HG03103 (cell line): Measurements from ENCODE around the gene CBFA2T2.
"Not testable (repeated sequence)": the region's sequence is repeated elsewhere in the genome, so short reads cannot be mapped to it uniquely, and the experiment has no call there.

Experiments used
- ATAC-seq: cut with Tn5 transposase; IDR thresholded peaks from one replicate; pipeline ENCODE4 v1.9.1; 2021; ENCODE audit warnings: low read depth; ENCODE audit not compliant: unreplicated experiment

CBFA2T2 gene

DNA sequence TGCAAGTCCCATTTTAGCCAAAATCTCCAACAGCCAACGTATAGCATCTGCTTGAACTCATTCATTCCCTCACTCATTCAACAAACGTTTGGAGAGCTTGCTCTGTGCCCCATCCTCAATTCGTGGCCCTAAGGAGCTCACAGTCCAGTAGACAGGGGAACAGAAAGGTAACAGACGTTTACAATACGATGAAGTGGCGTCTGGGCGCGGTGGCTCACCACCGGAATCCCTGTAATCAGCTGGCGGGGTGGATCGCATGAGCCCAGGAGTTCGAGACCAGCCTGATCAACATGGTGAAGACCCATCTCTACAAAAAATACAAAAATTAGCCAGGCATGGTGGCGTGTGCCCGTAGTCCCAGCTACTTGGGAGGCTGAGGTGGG lies 197.1 kb downstream of the CBFA2T2 start:
- ATAC-seq = no peak

GRCh38 chr20:33687370-33687915 lies 197.5 kb downstream of the CBFA2T2 start:
- no peak for ATAC-seq

- ATAC-seq = no peak
Measured at GRCh38 chr20:33687993-33688937, 198.4 kb downstream of the CBFA2T2 start.

- no peak for ATAC-seq
Measured at GRCh38 chr20:33688938-33689424, 199.1 kb downstream of the CBFA2T2 start.

GRCh38 chr20:33689493-33689892 lies 199.6 kb downstream of the CBFA2T2 start:
- ATAC-seq = no peak

DNA sequence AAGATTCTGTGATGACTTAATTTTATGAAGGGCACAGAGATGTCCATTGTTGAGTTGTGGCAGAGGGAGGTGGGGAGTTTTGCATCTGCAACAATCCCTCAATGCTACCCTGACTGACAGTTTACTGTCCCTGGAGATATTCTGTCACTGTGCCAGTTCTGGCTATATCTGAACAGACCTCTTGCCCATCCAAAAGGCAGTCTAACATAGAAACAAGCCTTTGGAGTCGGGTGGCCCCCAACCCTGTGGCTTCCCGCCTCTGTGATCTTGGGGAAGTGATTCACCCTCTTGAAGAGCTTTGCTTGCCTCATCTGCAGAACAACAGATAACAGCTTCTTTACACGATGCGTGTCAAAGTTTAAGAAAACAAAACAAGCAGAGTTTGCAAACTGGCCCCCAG lies 200.1 kb downstream of the CBFA2T2 start:
- ATAC-seq = no peak

DNA sequence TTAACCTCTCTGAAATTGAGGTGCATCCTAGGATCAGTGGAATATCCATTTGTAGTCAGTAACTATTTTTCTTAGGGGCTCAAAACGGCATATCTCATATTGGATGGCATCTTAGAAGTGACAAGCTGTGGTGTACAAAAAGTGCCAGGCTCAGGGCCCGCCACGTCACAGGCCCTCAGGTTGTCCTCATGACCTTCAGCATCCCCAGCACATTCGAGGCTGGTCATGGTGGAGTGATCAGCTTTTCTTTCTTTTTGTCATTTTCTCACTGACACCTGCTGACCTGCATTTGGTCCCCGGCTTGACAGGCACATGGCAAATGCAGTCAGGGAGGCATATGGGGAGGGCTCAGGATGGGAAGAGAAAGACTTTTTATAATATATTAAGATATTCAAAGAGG lies 203.4 kb downstream of the CBFA2T2 start:
- ATAC-seq = no peak

DNA sequence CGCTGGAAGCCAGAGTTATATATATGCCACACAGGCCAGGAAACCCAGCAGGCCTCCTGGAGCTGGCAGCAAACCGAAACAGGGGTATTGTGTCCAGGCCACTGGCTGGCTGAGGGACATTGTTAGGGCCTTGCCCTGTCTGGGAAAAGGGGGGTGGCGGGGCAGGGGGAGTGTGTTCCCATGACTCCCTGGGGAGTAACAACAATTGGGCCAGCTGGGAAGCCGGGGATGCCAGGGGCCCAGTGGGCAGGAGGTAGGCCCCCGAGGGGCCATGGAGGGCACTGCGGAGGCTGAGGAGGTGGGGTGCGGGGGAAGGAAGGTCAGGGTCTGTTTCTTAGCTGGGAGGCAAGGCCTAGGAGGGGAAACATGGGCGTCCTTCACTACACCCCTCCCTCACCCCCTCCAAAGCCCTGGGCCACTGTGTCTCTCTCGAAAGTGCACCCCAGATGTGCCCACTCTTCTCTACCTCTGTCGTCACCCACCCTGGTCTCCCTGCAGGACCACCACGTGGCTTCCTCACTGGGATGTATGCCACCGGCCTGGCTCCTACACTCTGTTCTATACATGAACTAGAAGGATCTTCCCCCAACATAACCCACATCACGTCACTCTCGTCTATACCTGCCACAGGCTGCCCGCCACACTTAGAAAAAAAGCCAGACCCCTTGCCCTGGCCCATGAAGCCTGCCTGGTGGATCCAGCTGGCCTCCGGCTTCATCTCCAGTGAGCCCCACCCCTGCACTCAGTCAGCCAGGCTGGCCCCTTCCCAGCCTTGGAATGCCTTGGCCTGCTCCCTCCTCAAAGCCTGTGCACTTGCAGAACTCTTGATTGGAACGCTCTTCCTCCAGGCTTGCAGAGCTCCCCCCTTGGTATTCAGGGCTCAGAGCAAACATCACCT lies 204.1 kb downstream of the CBFA2T2 start:
- ATAC-seq = no peak

- ATAC-seq = no peak
Measured at GRCh38 chr20:33694639-33695012, 204.7 kb downstream of the CBFA2T2 start.

DNA sequence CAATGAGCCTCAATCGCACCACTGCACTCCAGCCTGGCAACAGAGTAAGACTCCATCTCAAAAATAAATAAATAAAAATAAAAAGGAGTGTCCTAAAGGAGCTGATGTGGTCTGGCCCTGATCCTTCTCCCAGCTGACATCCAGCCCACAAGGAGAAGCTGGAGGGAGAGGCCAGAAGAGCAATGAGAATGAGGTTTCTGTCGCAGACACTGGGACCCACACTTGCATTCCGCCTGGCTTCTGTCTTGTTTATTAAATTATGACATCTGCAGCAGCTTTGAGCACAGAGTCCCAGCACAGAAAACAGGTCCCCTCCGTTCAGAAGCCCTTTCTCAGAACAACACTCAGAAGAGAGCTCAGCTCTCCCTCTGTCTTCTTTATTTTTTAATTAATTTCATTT lies 206.6 kb downstream of the CBFA2T2 start:
- ATAC-seq = no peak

- no peak for ATAC-seq
Measured at GRCh38 chr20:33697129-33697528, 207.2 kb downstream of the CBFA2T2 start.

- ATAC-seq = not testable (repeated sequence)
Measured at GRCh38 chr20:33698966-33699365, 209.1 kb downstream of the CBFA2T2 start.
